Measurements from ENCODE around the gene ATP7A. TPM values are rescaled to one million over a fixed set of nuclear protein-coding genes. Genes with fewer than 3 reads are reported as not detected.

Gene ATP7A
- total RNA-seq, 1 experiment from 2014 or later: 6.3 TPM

- ChIA-PET RAD21 (ENCODE audit: low non-redundant PET in 1 of 2, low total read pairs in 2 of 2, uncharacterized antibody in 2 of 2, unreplicated experiment in 2 of 2) (no interaction called here), CTCF (no interaction called here), POLR2A (no interaction called here)
- Histone ChIP-seq H3K27ac (ENCODE audit: low read depth, low read length) (no peak overlapping the region), H3K4me2 (ENCODE audit: low read length) (no peak overlapping the region), H3K4me1 (ENCODE audit: control insufficient read depth in 1 of 2, insufficient read depth in 2 of 2, low read length in 2 of 2) (no peaks in the 10 kb centered on the region), H3K9ac (ENCODE audit: low read length) (no peak overlapping the region), H3K36me3 (ENCODE audit: control insufficient read depth in 1 of 2, insufficient read depth in 2 of 2, low read length in 2 of 2) (no peaks in the 10 kb centered on the region), H3K4me3 (replicated peaks in 1 of 2; ENCODE audit: low read depth in 1 of 2, low read length in 2 of 2) (no peak overlapping the region), H2AFZ (ENCODE audit: low read depth, low read length, poor library complexity, severe bottlenecking) (no peak overlapping the region), H3K79me2 (ENCODE audit: insufficient read depth, low read length) (no peaks in the 10 kb centered on the region), H4K20me1 (ENCODE audit: insufficient read depth) (no peaks in the 10 kb centered on the region), H3K9me2 (ENCODE audit: insufficient read depth) (no peaks in the 10 kb centered on the region), H3K27me3 (ENCODE audit: insufficient read depth, low read length) (no peaks in the 10 kb centered on the region), H3K9me3 (ENCODE audit: control insufficient read depth in 1 of 2, insufficient read depth in 1 of 2, low read depth in 1 of 2, low read length in 2 of 2) (no peaks in the 10 kb centered on the region)
- intact Hi-C loops (cut with micrococcal nuclease): no loop called here
- TF ChIP-seq TCF7L2 (IDR thresholded peaks at IDR 0.05; ENCODE audit: borderline replicate concordance, extremely low read depth, insufficient read depth, insufficient read length) (no peak), CEBPB (IDR thresholded peaks at IDR 0.05; ENCODE audit: low read depth) (no peak), SRF (IDR thresholded peaks at IDR 0.05; ENCODE audit: low read depth) (no peak), POLR2AphosphoS5 (IDR thresholded peaks at IDR 0.05; ENCODE audit: low read depth, low read length) (no peak), MAX (IDR thresholded peaks at IDR 0.05) (no peak), ZNF274 (IDR thresholded peaks at IDR 0.05; ENCODE audit: low read depth, low read length) (no peak), SP1 (IDR thresholded peaks at IDR 0.05; ENCODE audit: low read depth) (no peak), REST (IDR thresholded peaks at IDR 0.05; ENCODE audit: low read depth) (no peak), FOSL1 (IDR thresholded peaks at IDR 0.05; ENCODE audit: low read depth) (no peak), EZH2phosphoT487 (IDR thresholded peaks at IDR 0.05; ENCODE audit: borderline replicate concordance) (no peak), CTCF (IDR thresholded peaks at IDR 0.05 in 2 of 3, conservative IDR thresholded peaks at IDR 0.05 in 1 of 3; ENCODE audit: borderline replicate concordance in 1 of 3, insufficient read depth in 1 of 3, low read depth in 2 of 3, low read length in 2 of 3) (no peak), POLR2A (IDR thresholded peaks at IDR 0.05; ENCODE audit: borderline replicate concordance, extremely low read depth, insufficient read depth, insufficient read length) (no peak), EZH2 (IDR thresholded peaks at IDR 0.05) (no peak), SIN3A (IDR thresholded peaks at IDR 0.05; ENCODE audit: low read depth) (no peak), YY1 (IDR thresholded peaks at IDR 0.05; ENCODE audit: extremely low read depth, insufficient replicate concordance, low read depth, low read length) (no peak), CBX3 (IDR thresholded peaks at IDR 0.05; ENCODE audit: low read depth) (no peak), ZFX (IDR thresholded peaks at IDR 0.05) (no peak)
- TF ChIP-seq, protein P1, sequence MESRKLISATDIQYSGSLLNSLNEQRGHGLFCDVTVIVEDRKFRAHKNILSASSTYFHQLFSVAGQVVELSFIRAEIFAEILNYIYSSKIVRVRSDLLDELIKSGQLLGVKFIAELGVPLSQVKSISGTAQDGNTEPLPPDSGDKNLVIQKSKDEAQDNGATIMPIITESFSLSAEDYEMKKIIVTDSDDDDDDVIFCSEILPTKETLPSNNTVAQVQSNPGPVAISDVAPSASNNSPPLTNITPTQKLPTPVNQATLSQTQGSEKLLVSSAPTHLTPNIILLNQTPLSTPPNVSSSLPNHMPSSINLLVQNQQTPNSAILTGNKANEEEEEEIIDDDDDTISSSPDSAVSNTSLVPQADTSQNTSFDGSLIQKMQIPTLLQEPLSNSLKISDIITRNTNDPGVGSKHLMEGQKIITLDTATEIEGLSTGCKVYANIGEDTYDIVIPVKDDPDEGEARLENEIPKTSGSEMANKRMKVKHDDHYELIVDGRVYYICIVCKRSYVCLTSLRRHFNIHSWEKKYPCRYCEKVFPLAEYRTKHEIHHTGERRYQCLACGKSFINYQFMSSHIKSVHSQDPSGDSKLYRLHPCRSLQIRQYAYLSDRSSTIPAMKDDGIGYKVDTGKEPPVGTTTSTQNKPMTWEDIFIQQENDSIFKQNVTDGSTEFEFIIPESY (IDR thresholded peaks at IDR 0.05; ENCODE audit: extremely low read depth, insufficient replicate concordance, low read length): no peak
- TF ChIP-seq, protein P2, sequence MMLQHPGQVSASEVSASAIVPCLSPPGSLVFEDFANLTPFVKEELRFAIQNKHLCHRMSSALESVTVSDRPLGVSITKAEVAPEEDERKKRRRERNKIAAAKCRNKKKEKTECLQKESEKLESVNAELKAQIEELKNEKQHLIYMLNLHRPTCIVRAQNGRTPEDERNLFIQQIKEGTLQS (IDR thresholded peaks at IDR 0.05): no peak
- DNase-seq (ENCODE audit: low read depth, low spot score) (no peak), ATAC-seq (no peak)
- no TSS peak for BruUV-seq (replicated peaks)
Measured at GRCh38 chrX:78035061-78035460, 124.6 kb downstream of the ATP7A start.
